ENCODE data around the gene PACRG. TPM values are rescaled to one million over a fixed set of nuclear protein-coding genes. Genes with fewer than 3 reads are reported as not detected.
A peak's percentile ranks its signal among the peaks of the same experiment; 100 is the strongest.

PACRG gene
- total RNA-seq, 1 experiment from 2014 or later = not detected

DNA sequence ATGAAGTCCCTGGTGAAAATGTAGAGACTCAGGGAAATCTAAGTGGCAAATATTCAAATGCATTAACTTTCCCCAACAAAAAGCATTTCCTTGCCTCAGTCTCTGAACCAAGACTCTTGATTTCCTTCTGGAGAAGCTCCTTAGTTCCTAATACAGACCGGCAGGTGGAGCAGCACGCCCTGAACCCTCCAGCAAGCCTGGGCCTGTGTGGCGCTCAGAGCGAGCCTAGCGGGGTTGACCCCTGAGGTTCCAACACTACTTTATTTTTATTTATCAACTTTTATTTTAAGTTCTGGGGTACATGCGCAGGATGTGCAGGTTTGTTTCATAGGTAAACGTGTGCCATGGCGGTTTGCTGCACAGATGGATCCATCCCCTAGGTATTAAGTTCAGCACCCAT lies 50.8 kb downstream of the PACRG start:
- DNase-seq (ENCODE audit: low read depth) = no peak

DNA sequence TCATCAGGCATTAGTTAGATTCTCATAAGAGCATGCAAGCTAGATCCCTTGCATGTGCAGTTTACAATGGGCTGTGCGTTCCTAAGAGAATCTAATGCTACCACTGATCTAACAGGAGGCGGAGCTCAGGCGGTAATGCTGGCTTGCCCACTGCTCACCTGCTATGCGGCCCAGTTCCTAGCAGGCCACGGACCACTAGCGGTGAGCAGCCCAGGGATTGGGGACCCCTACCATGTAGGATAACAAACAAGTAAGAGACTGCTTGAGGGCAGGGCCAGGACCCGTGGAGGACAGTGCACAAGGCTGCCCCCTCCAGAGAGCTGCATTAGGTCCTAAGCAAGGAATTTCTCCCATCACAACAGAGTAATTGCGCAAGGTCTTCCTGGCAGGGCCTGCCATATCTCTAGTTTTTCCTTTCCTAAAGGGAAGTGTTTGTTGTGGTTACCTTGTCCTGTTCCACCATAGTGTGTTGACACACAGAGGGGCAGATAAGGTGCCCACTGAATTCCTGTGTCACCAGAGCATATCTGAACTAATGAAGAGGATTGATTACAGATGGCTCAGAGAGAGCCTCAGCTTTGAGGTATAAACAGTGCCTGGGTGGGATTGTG lies 58.0 kb downstream of the PACRG start:
- no peak for DNase-seq (ENCODE audit: low read depth)

DNA sequence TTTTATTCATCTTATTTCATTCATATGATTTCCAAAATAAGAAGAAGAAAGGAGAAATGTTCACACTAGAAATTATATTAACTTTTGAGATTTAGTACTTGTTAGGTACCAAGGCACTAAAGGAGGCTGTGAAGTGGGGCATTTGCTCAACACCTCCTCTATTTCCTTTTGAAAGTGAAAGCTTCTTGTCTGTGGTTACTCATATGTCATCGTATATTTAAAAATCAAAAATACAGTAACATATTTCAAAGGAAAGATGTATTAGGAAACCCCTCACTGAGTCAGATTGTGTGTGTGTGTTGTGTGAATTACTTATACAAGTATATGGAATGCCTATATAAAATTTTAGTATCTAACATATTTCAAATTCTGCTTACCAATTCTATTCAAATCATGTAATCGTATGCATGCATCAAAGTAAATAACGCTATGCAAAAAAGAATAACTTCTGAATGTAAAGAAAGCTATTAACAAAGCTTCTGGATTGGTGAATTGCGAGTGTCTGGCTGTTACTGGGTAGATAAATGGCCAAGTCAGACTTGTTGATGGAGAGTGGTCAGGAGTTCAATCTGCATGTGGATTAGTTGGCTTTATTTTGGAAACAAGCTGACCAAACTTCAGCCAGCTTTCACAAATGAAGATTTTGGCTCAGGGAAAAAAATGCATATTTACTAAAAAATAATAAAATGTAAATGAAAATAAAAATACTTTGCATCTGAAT lies 70.9 kb downstream of the PACRG start:
- no peak for DNase-seq (ENCODE audit: low read depth)

DNA sequence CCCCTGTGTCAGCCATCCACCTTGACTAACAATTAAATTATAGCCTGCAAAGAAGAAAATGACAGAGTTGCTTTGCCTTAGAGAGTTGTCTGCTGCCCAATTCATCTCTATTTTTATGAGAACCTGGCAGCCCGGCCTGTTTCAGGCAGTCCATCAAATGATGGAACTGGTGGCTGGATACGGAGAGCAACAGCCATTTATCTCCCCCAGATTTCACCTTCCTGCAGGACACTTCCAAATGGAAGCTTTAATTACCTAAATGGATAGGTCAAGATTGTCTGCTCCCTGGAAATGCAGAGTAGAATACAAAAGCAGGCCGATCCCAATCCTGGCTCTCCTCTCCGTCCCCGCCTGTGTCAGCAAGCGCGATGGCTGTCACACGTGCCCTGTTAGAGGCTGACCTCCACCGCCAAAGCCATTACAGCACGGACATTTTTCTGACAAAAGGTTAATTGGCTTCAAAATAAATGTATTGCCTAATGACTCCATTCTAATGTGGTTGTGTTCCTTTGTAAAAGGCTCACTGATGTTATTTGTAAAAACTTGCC lies 86.7 kb downstream of the PACRG start:
- DNase-seq (ENCODE audit: low read depth) = no peak

DNA sequence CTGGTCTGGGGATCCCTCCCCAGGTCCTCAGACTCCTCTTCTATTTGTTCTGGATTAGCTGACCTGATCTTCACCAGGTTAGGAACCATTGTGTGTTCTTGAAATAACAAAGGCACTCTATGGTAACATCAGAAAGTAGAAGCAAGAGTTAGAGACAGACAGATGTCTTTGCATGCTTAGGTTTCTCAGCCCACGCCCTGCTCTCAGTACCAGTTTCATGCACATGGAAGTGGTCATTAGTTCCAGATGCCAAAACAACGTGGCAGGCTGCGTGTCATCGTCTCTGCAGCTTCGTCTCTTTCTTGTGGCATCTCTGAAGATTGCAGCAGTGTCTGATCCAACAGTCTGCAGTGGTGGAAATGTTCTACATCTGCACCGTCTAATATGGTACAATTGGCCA lies 89.4 kb downstream of the PACRG start:
- DNase-seq (ENCODE audit: low read depth) = no peak

DNA sequence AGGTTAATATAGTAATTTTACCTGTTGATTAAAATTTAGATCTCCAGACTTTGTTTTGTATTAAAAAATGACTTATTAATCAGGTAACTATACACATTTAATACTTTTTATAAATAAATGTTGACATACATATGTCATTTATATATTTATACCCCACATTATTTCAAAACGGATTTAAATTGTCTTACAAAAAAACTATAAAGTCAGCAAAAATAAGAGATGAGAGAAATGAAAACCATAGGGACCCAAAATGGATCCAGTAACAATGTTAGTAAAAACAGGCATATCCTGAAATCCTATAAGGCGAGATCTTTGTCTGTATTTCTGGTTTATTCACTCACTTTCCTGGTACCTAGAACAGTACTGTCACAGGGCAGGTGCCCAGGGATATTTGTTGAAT lies 91.5 kb downstream of the PACRG start:
- DNase-seq (ENCODE audit: low read depth) = no peak

DNA sequence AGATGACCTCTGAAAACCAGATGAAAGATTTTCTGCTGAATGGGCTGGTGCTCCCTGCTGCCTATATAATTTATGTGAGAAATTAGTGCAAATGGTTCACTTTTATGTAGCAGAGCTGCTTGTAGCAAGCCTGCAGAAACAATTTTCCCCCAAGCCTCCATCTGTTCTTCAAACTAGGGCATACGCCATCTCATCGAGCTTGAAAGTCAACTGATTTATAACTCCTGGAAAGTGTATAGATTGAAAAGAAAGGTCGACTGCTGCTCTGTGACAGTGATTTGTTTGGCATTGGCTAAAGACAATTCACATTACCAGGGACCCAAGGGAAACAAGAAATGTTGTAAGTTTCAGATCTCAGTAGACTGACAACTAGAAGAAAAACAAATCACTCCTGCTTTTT lies 93.3 kb downstream of the PACRG start:
- DNase-seq (ENCODE audit: low read depth) = no peak

DNA sequence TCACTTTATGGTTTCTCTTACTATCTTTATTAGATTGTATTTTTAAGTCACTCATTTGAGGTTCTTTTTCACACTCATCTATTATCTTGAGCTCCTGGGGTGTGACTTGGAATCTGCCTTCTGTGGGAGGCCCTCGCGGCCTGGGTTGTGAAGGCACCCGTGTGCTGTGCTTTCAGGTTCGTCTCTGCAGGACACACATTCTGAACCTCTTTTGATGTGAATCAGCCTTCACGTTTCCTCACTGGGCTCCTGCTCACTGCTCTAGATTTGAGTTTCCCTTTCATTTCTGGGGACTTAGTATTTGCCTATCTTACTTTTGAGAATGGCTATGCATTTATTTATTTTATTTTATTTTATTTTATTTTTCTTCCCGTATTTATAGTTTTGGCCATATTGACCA lies 97.8 kb downstream of the PACRG start:
- DNase-seq (ENCODE audit: low read depth) = no peak

DNA sequence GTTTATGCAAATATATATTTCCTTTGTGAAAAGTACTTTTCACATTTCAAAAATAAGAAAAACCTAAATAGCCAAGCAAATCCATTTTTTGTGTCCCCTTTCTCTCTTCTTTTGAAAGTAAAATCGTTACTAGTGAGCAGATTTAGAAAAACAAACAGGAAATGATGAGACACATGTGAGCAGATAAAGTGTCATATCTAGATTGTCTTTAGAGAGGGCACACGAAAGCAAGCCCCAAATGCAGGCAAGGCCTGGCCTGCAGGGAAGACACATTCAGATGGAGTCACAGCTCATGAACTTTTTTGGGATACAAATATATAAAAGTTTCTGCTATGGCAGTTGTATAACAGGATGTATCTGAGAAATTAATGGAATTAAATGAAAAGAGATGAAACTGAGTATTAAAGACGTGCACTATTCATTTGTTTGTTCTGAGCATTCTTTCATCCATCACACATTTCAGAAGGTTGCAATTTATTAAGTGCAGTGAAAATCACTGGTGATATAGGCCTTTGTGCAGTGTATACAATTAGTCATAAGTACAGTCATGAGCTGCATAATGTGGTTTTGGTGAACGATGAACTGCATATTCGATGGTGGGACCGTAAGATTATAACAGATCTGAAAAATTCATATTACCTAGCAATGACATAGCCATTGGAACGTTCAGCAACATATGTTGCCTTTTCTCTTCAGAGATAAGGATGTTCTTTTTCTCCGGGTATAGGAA lies 101.4 kb downstream of the PACRG start:
- DNase-seq (ENCODE audit: low read depth) = no peak

DNA sequence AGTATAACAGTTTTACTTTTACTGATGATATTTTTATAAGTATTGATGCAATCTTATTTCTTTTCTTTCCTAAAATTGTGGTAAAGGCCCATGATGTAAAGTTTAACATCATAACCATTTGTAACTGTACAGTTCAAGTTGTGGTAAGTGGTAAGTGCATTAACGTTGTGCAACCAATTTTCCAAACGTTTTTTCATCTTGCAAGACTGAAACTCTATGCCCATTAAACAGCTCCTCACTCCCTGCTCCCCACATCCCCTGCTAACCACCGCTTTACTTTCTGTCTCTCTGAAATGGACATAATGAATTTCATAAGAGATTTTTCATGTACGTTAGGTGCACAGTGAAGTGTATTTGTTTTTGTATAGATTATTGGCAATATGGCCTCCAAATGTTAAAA lies 106.0 kb downstream of the PACRG start:
- no peak for DNase-seq (ENCODE audit: low read depth)

DNA sequence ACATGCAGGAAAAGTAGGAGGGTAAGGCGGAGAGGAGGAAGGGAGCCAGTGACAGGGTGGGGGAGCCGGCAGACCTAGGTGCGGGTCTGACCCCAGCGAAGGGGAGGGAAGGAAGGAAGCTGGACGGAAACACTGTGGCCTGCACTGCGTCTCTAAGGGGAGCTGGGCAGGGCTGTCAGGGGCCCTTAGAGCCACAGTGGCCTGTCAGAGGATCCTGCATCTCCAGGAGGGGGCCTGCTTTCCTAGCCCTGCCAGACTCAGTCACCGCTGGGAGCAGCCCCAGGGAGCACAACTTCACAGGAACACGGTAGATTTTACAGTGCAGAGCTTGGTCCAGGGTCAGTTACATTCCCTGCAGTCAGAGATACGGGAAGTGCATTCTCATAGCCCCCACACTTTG lies 118.2 kb downstream of the PACRG start:
- DNase-seq (ENCODE audit: low read depth) = no peak

DNA sequence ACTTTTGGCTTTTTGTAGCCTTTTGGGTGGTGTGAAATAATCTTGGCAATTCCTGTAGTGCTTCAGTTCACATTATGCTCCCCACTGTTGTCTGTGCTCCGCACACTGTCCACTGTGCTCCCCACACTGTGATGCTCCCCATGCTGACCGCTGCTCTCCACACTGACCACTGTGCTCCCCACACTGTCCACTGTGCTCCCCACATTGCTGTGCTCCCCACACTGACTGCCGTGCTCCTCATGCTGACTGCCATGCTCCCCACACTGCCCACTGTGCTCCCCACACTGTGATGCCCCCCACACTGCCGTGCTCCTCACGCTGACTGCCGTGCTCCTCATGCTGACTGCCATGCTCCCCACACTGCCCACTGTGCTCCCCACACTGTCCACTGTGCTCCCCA lies 118.9 kb downstream of the PACRG start:
- DNase-seq (ENCODE audit: low read depth) = no peak

DNA sequence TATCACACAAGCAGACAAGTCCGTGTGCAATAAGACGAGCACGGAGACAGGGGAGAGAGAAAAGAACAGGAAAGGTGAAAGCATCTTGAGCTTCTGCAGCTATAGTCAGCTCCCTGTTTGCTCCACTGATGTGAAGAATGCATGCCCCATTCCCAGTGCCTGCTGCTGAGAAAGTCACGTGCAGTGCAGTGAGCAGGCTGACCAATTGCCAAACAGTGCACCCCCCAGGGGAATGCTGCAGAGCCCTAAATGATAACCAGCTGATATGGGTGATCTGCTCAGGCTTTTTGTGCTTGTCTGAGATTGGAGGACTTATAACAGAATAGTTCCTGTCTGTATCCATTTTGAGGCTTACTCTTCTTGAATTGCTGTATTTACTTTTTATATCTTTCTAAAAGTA lies 121.5 kb downstream of the PACRG start:
- DNase-seq (ENCODE audit: low read depth) = no peak

DNA sequence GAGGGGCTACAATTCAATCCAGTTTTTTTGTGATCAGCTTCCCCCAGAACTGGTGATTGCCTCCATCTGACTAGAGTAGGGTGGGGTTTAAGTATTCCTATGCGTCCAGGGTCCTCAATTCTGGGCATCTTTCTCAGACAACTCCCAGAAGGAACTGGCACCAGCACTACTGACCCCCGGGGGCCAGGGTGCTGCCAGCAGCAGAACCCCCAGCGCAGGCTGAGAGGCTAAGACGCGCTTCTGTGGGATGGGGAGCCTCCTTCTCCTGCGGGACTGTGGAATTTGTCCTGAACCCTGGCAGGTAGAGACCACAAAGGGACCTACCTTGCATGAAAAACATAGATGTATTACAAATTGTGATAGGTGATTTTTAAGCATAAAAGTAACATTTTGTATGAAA lies 124.4 kb downstream of the PACRG start:
- DNase-seq (ENCODE audit: low read depth) = no peak

DNA sequence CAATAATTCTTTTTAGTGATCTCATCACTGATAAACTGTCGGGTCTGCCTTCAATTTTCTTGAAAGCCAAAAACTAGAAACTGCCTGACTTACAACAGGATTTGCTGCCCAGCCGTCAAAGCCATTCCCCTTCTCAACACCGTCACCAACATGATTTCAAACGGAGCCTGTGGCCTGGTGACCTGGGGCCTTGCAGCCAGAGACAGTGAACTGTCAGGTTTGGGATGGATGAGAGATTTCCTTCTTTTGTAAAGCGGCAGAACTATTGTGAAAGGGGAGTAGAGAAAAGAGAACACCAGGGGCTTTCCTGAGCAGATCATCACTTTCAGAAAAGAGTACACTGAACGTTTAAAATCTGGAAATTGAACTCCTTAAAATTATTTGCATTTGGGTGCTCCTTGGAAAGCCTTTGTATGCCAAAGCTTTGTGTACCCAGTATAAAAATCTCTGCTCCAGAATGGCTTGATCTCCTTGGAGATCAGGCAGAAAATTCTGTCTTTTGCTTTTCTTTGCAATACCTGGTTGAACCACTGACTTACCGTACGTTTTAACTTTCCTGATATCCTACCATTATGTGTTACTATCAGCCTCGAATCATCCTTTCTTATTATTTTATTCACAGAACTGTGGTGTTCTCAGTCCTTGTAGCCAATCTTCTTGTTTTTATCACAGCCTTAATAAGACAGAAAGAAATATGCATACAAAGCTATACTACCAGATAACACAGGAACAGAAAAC lies 125.2 kb downstream of the PACRG start:
- DNase-seq (ENCODE audit: low read depth) = no peak

DNA sequence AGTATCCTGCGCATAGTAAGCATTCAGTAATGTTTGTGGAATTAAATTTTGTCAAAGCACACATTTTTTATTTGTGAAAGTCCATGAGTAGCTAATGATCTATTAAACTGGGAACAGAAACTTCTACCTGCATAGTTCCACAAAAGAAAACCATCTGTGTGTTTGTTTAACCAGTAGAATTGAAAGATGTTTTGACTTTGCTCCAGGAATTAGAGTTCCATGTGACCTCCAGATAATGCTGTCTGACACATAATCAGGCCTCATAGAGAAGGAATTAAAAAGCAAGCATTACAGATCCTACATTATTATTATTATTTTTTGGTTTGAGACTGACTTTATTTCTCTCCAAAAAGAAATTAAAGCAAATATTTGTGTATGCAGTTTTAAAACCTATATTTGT lies 126.5 kb downstream of the PACRG start:
- no peak for DNase-seq (ENCODE audit: low read depth)

DNA sequence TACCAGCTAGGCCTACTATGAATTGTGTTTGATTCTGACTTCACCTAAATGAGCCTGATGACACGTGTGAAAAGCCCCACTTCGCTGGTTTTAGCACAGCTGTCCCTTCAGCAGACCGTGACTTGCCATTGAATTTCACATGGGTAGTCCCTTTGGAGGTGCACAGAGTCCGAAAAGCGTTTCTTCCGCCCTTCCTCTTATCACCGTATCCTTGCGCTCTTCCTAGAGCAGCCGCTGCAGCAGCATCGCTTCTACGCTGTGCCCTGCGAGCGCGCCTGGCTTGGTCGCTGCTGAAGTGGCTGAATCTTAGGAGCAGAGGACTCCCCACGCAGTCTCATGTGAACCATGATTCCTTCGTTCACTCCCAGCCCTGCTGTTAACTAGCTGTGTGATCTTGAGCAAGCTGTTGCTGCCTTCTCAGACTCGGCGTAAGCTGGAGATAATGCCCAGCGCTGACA lies 127.0 kb downstream of the PACRG start:
- DNase-seq (ENCODE audit: low read depth) = no peak

DNA sequence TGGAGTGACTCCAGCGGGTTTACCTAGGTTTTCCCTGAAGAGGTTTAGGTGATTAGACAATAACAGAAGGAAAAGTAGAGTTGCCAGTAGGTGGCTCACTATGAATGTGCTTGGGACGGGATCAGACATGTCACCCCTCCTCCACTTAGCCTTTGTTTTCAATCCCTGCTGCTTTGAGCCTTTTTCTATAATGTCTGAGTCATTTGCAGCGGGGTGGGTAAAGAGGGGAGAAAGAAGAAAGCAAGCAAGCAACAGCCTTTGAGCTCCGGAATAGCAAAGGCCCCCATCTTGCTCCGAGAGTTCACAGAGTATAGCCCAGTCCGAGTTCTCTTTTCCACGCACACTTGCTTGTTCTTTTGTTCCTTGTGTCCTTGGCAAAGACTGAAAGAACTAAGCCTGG lies 129.1 kb downstream of the PACRG start:
- DNase-seq (ENCODE audit: low read depth) = peak; percentile 90

DNA sequence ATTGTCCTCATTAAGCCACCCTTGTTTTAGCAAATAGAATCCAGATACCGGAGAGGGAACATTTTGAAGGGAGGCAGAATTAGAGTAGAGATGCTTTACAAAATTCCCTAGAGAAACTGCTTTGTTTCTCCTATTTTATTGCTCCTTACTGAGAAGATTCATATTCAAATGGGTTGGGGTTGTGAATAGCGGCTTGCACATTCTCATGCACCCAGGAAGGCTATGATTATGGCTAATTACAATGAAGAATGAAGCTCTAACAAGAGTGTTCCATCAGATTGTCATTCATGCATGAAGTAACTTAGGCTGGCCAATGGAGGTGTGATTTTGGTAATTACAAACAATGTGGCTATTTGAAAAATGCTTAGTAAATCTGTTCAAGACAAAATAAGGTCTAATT lies 129.6 kb downstream of the PACRG start:
- DNase-seq (ENCODE audit: low read depth) = no peak

DNA sequence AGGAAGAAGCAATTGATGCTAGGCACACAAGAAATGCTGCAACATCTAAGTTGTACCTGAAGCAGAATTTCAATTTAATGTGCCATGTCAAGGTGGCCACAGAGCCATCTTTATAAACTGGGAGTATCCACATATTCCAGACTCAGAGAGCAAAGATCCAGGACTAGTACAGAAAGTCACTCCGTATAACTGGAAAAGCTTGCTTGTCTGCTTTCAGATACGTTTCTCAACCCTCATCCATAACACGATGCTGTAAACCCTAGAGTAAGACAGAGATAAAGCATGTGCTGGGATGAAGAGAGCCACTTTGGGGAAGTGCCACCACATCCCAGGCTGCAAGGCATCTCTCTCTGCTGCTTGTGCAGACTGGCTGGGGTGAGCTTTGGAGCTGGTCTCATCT lies 134.7 kb downstream of the PACRG start:
- no peak for DNase-seq (ENCODE audit: low read depth)

DNA sequence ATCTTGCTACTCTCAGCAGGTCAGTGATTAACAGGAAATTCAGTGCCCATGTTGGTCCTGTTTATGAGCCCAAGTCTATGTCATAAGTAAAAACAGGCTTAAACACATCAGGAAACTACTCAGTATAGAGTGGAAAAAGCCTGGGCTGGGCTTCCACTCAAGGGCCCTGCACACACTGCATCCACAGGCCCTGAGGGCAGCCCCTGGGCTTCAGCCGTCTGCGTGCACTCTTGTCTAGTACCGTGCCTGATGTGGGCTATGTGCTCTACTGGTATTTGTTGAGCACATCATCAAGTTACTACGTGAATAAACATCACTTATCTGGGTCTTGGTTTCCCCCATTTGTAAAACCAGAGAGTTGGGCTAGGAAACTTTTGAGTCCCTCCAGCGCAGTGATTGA lies 135.2 kb downstream of the PACRG start:
- DNase-seq (ENCODE audit: low read depth) = no peak

DNA sequence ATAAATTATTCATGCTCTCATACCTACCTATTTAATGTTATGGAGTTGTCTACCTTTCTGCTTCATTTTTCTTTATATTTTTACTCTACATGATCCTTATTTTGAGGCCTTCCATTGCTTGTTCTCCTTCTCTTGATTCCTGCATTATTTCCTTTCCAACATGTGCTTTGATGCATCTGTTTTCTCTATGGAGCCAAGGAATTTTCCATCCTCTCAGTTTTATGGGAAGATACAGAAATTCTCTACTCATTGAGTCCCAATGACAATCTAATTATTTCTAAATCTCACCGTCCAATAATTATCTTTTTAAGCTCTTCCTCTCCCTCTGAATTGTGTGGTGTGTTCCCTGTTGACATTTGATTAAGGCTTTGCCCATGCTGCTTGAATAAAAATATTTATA lies 136.0 kb downstream of the PACRG start:
- no peak for DNase-seq (ENCODE audit: low read depth)

Measured in RPMI7951 (cell line).